GM21717 (cell line): ENCODE data around the gene APOBEC2.

Experiments
- ATAC-seq: cut with Tn5 transposase; IDR thresholded peaks from one replicate; pipeline ENCODE4 v1.9.1; 2021; ENCODE audit warnings: mild to moderate bottlenecking, moderate library complexity; ENCODE audit not compliant: unreplicated experiment

APOBEC2 gene

GRCh38 chr6:41058783-41059181 is 5.8 kb downstream of the APOBEC2 start:
- ATAC-seq = no peak

GRCh38 chr6:41059556-41059955 is 6.6 kb downstream of the APOBEC2 start:
- no peak for ATAC-seq

- no peak for ATAC-seq
These were observed 8.3 kb downstream of the APOBEC2 start for GRCh38 chr6:41061196-41061726.

GRCh38 chr6:41062056-41062455 is 9.1 kb downstream of the APOBEC2 start:
- ATAC-seq = no peak

- no peak for ATAC-seq
These were observed 10.9 kb downstream of the APOBEC2 start for GRCh38 chr6:41063884-41064285.

- no peak for ATAC-seq
These were observed 11.8 kb downstream of the APOBEC2 start for GRCh38 chr6:41064841-41065240.

- ATAC-seq = no peak
These were observed 12.6 kb downstream of the APOBEC2 start for GRCh38 chr6:41065550-41066026.

GRCh38 chr6:41066867-41067304 is 13.9 kb downstream of the APOBEC2 start:
- no peak for ATAC-seq

- ATAC-seq = no peak
These were observed 18.5 kb downstream of the APOBEC2 start for GRCh38 chr6:41071501-41071922.

- peak; percentile 66 for ATAC-seq
These were observed 19.2 kb downstream of the APOBEC2 start, which contains the start of gene OARD1 for GRCh38 chr6:41071923-41072835. OARD1 (minus strand) TSS chr6:41072356; CDS start chr6:41071634, 722 bp downstream.

GRCh38 chr6:41072836-41073202 is 19.8 kb downstream of the APOBEC2 start, which contains the start of gene NFYA:
NFYA (plus strand) TSS chr6:41072974; CDS start chr6:41079090, 6,116 bp downstream.
- ATAC-seq = peak; percentile 60

GRCh38 chr6:41073203-41073967 is 20.4 kb downstream of the APOBEC2 start:
- ATAC-seq = peak; percentile 34

- ATAC-seq = no peak
These were observed 21.1 kb downstream of the APOBEC2 start for GRCh38 chr6:41073968-41074691.

- ATAC-seq = no peak
These were observed 21.9 kb downstream of the APOBEC2 start for GRCh38 chr6:41074692-41075436.

- ATAC-seq = no peak
These were observed 22.9 kb downstream of the APOBEC2 start for GRCh38 chr6:41075651-41076626.

GRCh38 chr6:41077536-41077935 is 24.5 kb downstream of the APOBEC2 start:
- ATAC-seq = no peak

GRCh38 chr6:41078101-41078500 is 25.1 kb downstream of the APOBEC2 start:
- no peak for ATAC-seq

GRCh38 chr6:41079080-41079479 is 26.1 kb downstream of the APOBEC2 start:
- no peak for ATAC-seq

- ATAC-seq = no peak
These were observed 27.6 kb downstream of the APOBEC2 start for GRCh38 chr6:41080621-41081020.
